ENCODE data around the gene ZNF75A.
A peak's percentile ranks its signal among the peaks of the same experiment; 100 is the strongest.
"Not testable (repeated sequence)": the region's sequence is repeated elsewhere in the genome, so short reads cannot be mapped to it uniquely, and the experiment has no call there.

The ZNF75A gene

DNA sequence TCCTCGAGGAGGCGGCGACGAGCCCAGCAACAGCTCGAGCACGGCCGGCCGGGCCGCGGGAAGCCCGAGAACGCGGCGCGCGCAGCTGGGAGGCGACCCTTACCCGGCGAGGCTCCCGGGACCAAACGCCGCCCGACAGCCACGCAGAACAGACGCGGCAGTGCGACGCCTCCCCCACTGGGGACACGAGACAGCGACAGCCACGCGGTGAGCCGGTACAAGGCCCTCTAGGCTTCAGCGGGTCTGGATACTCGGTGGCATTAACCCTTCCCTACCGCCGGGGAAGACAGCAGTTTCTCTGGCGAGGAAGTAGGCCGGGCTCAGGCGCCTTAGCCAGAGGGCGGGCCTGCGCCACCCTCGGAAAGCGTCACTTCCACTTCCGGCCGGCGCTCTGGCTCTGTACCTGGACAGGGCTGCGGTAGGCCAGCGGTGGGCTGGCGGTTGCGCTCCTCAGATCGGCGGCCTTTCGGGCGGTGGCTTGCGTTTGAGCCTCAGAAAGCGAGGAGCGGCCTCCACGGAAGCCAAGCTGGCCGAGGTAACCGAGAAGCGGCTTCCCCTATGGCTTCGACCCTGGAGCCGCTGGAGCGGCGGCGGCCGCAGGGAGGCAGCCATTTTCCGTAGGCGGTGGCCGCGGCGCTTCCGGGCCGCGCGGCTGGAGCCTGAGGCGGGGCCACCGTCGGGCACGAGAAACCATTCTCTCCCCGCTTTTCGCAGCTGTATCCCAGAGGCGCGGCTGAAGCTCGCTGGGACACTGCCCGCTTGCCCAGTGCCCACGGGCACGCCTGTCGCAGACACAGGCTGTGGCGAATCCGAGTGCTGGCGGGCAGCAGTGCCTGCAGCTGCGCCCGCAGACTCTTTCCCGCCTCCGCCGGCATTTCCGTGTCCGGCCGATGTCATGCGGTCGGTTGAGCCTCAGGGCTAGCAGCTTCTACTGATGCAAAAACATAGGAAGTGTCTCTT lies at the start of gene ZNF75A, which contains the start of gene TIGD7:
Gene ZNF75A (plus strand): TSS at position 389 of the 960 bp plus-strand sequence. CDS start 2,932 bp downstream, outside the sequence.
Gene TIGD7 (minus strand): TSS at position 322 of the 960 bp plus-strand sequence. CDS start 4,816 bp downstream, outside the sequence.
- peak; percentile 89 for DNase-seq

DNA sequence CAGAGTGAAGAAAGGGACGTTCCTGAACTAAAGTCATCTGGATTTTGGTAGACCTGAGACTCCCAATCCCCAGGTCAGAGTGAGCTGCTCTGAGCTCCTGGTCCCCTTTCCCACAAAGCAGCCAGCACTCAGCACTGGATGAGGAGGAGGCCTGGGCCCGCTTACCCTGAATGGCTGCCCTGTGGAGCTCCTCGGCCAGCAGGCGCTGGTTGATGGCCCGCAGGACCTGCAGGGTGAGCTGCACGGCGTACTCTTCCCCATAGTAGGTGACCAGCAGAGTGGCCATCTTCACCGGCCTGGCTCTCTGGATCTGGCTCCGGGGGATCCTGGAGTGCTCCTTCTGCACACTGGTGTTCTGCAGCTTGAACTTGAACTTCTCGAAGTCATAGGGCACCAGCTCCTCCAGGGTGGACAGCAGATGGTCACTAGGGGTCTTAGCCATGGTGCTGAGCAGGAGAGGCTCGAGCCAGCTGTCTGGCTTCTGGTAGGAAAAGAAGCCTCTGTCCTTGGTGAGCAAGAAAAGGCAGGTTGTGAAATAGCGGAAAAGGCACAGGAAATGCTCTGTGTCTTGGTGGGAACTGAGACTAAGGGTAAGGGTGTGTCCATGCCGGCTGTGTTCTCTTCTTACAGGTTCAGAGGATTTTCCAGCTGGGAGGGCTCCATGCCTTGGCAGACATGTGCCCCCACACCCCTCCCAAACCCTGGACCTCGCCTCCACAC lies 49.0 kb upstream of the ZNF75A start, which contains the start of gene MEFV:
Gene MEFV (minus strand): TSS at position 488 of the 720 bp plus-strand sequence. CDS start 46 bp downstream, at position 442.
- DNase-seq, result peak; percentile 42

DNA sequence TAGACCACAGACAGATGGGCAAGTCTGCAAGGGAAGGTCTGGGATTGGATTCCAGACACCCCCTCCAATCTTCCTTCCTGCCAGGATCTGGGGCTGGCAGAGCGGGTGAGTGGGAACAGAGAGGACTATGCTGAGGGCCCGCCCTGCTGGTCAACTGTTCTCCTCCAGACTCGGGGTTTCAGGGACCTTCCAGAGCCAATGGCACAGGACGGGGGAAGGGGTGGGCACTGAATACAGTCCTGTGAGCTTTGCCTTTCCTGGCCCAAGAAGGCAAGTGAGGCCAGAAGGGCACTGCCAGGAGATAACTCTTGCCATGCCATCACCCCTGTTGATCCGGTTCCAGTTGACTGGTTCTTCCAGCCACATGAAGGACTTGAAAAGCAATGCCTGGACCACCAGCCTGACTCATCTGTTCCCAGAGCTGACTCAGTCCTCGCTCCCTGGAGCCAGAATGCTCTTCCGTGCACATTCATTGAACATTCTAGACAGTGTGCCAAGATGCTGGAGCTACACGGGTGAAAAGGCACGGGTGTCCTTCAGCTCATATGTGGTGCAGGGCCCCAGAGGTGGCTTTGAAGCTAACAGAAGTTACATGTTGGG lies 48.3 kb upstream of the ZNF75A start:
- no peak for DNase-seq

DNA sequence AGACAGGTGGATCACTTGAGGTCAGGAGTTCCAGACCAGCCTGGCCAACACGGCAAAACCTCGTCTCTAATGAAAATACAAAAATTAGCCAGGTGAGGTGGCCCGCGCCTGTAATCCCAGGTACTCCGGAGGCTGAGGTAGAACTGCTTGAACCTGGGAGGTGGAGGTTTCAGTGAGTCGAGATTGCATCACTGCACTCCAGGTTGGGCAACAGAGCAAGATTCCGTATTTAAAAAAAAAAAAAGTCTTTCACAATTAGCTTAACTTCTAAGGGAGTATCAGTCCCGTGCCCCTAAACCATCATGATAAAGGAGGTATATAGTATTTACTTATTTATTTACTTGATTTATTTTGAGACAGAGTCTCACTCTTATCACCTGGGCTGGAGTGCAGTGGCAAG lies 45.5 kb upstream of the ZNF75A start:
- no peak for DNase-seq

DNA sequence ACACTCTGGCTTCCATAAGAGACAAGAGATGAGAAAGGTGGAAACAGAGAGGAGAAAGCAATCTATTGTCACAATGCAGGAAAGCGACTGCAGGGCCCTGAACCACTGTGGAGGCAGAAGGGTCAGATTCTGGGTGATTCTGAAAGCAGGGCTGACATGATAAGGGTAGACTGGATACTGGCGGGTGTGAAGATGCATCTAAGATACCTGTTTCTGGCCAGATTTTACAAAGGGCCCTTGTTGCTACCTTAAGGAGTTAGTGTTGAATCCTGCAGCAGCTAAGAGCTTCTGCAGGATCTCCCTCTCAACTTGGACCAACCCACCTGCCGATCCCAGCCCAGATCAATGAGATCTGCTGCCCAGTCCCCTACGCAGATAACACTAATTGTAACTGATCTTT lies 42.8 kb upstream of the ZNF75A start:
- no peak for DNase-seq

DNA sequence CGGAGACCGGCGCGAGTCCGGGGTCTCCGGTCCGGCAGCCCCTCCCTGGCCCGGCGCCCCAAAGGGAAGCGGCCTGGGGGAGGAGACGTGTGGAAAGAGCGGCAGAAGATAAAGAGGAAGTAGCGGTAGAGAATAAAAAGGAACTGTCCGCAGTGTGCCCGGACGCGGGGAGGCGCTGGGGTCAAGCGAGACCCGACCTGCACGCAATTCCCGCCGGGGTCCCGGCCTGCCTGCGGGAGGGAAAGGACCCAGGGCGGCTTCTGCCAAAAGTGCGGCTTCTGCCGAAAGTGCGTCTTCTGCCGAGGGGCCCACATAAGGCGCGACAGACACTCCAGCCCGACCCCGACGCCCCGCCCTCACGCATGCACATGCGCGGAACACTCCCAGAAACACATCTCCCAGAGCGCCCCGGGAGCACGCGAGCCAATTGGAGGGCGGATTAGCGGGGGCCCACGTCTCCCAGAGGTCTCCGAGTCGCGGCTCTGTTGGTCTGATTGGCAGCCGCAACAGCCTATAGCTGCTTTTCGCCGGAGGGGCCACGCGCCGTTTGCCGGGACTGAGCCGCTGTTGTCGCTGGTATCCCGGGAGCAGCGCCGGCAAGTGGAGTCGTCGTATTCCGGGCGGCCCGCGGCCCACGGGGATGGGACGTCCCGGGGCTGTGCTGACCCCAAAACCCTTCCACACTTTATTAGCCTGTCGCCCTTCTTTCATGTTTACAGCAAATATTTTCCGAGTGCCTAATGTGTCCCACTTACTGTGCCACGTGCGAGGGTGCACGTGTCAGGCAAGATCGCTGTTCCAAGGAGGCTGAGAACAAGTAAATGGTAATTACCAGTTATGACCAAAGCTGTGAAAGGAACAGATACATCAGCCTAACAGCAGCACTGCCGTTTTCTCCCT lies 40.9 kb upstream of the ZNF75A start:
- peak; percentile 97 for DNase-seq

DNA sequence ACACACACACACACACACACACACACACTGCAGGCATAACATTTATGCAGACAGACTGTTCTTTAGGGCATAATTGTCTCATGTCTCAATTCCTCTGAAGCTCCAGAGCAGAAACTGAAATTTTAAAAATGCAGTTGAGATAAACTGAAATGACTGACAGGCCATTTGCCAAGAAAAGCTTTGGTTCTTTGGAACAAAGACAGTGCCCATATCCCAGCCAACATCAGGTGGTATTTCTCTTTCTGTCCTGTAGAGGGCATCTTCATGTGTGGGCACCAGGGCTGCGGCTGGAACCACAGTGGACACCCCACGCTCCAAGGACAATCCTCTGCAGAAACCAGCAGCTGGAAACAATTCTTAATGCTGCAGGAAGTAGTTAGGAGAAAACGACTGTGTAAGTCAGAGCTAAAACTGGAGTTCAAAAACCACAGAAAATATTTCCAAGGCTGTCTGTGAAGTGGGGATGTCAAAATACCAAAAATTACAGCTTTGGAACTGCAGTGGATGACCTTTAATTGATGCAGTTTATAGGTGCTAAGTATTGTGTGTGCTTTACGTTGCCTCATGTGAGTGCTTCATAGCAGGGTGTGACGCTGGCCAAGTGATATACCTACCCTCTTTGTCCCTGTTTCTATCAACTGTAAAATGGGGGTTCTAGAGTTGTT lies 38.3 kb upstream of the ZNF75A start:
- DNase-seq, result no peak

DNA sequence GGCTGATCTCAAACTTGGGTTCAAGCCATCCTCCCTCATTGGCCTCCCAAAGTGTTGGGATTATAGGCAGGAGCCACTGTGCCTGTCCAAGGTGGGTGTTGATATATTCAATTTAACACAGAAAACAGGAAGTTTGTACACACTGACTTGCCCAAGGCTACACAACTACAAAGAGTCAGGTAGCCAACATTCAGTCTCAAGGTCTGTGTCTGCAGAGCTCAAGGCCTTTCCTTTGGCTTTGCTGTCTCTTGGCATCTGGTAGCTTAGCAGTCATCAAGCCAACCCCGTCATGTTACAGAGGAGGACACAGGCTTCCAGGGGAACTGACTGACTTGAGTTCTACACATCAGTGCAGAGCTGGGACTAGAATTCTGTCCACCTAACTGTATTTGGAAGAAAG lies 37.0 kb upstream of the ZNF75A start:
- DNase-seq, result no peak

DNA sequence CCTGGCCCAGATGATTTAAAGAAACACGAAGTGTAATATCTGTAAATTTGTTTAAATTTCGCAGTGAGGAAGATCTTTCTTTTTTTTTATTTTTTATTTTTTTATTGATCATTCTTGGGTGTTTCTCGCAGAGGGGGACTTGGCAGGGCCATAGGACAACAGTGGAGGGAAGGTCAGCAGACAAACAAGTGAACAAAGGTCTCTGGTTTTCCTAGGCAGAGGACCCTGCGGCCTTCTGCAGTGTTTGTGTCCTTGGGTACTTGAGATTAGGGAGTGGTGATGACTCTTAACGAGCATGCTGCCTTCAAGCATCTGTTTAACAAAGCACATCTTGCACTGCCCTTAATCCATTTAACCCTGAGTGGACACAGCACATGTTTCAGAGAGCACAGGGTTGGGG lies 34.6 kb upstream of the ZNF75A start:
- not testable (repeated sequence) for DNase-seq

DNA sequence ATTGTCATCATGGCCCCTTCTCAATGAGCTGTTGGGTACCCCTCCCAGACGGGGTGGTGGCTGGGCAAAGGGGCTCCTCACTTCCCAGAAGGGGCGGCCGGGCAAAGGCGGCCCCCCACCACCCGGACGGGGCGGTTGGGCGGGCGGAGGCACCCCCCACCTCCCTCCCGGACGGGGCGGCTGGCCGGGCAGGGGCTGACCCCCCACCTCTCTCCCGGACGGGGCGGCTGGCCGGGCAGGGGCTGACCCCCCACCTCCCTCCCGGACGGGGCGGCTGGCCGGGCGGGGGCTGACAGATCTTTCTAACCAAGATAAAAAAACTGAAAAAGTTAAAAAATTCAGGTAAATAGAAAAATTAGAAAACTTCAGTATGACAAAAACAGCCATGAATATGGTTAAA lies 34.0 kb upstream of the ZNF75A start:
- DNase-seq, result not testable (repeated sequence)

DNA sequence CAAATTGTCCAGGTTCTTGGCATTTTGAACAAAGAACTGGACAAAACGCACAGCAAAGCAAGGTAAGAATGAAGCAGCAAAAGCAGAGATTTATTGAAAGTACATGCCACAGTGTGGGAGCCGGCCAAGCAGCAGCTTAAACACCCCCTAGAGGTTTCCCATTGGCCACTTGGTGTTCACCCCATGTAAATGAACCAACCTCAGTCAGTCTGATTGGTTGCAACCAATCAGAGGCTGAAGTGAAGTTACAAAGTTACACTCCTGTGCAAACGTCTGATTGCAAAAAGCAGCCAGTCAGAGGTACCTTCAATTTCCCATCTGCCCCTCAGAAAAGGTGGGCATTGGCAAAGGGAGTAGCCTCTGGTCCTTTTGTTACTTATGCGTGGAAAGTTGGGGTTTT lies 30.8 kb upstream of the ZNF75A start:
- no peak for DNase-seq

DNA sequence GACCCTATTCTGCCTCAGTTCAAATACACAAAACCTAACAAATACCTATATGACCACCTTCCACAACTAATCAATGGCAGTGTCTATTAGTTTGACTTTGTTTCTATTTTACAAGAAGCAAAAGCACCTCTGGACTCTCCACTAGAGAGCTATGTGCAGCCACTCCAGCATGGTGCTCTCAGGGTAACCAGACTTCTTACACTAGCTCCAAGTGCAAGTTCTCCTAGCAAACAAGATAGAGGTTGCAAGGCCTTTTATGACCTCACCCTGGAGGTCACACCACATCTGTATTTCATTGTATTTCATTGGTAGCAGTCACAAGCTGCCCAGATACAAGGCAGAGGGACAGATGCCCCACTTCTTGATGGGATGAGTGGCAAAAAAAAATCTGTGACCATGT lies 30.4 kb upstream of the ZNF75A start:
- DNase-seq, result no peak

DNA sequence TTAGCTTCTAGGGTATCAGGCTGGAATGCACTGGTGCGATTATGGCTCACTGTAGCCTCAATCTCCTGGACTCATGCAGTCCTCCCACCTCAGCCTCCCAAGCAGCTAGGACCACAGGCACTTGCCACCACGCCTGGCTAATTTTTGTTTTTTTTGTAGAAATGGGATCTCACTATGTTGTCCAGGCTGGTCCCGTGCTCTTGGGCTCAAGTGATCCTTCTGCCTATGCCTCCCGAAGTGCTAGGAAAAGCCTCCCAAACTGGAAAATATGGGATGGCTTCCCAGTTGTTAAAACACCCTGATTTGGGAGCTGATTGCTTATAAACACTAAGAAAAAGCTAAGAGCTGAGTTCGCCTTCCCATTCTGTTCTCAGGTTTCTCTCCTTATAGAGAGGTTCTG lies 28.6 kb upstream of the ZNF75A start:
- no peak for DNase-seq

DNA sequence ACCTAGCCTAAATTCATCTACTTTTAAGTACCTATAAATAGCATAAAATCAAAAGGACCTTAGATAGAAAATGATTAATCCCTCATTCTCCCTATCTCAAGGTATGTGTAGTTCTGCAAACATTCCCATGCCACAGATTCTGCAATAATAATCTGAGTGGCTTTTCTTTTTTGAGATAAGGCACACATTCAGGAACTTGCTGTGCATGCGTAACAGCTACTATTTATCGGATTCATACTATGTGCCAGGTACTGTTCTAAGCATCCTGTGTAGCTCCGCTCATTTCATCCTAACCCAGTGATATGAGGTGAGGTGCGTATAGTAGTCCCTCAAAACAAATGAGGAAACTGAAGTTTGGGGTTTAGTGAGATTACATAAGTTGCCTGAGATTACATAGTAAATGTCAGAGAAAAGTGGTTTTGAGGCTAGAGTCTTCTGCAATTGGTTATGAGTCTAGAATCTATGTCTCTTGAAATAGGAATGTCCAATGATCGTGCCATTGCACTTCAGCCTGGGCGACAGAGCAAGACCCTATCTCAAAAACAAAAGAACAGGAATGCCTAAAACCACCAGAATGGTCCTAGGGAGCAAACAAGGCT lies 24.0 kb upstream of the ZNF75A start:
- no peak for DNase-seq

DNA sequence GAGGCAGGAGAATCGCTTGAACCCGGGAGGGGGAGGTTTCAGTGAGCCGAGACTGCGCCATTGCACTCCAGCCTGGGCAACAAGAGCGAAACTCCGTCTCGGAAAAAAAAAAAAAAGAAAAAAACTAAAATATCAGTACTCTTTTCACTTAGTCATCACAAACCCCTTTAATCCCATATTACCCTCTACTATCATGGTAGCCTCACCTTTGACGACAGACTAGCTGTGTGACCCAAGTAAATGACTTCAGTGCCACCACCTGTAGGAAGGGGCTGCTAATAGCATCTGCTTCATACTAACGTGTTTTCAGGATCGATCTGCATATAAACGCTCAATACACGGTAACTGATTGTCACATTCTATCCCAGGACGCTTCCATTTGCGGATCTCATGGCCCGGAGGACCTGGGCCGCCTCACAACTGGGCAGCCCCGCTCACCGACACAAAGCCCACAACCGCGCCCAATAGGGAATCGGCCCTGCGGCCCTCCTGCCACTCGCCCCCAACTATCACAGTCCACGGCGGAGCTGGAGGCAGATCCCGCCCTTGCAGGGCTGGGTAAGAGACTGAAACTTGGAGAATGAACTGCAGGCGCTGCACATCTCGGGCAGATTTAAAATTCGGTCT lies 23.1 kb upstream of the ZNF75A start:
- no peak for DNase-seq

DNA sequence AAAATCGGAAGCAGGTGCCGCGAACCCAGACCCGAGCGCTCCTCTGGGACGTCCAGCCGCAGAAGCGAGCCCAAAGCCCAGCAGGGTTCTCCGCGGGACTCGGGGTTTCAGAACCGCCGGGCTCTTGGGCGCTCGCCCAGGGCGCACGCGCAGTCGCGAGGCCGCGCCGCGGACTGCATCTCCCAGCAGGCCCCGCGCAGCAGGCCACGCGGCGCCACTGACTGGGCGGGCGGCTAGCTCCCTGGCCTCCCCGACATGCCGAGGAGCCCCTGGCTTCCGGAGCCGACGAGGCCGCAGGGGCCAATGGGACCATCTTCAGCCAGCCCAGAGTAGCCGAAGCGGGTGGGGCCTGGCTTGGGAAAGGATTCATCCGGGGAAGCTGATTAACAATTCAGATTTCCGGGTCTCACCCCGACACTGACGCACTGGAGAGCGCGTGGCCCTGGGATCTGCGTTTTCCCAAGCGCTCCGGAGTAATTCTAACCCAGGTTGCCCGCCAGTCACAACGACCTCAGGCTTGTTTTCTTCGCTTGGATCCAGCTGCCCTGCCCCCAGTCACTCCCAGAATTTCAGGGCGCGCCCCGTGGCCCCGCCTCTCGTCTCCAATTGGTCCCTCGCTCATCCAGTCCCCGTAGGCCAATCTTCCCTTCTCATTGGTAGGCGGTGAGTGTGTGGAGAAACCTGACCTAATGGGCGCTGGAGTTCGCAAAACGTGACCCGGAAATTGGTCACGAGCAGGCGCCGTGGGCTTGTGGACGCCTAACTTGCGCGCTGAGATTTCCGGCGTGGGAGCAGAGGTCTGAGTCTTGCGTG lies 22.4 kb upstream of the ZNF75A start, which contains the start of gene ZNF263:
Gene ZNF263 (plus strand): TSS at position 762 of the 813 bp plus-strand sequence. CDS start 328 bp downstream, outside the sequence.
- DNase-seq, result peak; percentile 95

DNA sequence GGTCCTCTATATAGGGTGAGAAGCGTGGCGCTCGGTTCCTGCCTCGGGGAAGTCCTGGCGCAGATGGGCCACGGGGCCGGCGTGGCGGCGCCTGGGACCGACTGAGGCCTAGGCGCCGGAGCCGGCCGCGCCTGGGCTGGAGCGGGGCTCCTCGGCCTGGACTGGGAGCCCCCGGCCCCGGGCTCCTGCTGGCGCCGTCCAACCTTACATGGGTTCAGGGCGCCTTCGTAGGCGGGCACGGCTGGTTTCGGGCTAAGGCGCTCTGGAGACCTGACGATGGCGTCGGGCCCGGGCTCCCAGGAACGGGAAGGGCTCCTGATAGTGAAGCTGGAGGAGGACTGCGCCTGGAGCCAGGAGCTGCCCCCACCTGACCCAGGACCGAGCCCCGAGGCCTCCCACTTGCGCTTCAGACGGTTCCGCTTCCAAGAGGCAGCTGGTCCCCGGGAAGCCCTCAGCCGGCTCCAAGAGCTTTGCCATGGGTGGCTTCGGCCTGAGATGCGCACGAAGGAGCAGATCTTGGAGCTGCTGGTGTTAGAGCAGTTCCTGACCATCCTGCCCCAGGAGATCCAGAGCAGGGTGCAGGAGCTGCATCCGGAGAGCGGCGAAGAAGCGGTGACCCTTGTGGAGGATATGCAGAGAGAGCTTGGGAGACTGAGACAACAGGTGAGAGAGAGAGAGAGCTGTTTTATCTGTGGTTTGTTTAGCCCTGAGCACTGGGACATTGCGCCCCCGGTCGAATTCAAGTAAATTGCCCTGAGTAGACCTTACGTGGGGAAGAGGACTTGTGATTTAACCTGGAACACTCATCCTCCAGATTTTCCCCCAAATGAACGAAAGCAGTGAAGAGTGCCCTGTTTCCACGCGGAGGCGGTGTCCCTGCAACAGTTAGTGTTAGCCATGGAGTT lies 21.5 kb upstream of the ZNF75A start:
- no peak for DNase-seq

DNA sequence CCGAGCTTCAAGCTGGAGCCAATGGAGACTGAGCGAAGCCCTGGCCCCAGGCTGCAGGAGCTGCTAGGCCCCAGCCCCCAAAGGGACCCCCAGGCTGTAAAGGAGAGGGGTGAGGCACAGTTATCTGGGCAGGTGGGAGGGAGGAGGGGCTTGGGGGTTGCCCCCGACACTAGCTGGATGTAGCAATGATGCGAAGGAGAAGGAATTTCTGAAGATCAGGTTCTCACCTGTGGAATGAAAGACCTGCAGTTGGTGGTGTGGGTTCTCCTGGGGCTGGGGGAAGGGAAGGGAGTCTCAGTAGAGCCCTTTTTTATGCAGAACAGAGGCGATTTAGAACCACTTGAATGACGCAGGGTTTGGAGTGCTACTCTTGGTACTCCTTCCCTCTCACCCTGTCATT lies 20.2 kb upstream of the ZNF75A start:
- DNase-seq, result no peak
